Activated CD4-positive, CD25-positive, alpha-beta regulatory T cell treated with anti-CD3 and anti-CD28 coated beads, Interleukin-2, amount 50 U/mL, for 16 hours (primary cell): Measurements from ENCODE around the gene CCT8L2.
"Not testable (repeated sequence)": the region's sequence is repeated elsewhere in the genome, so short reads cannot be mapped to it uniquely, and the experiment has no call there.

Source experiments
- DNase-seq: peaks from one replicate; pipeline ENCODE4 v3.0.0-alpha.2; 2020; ENCODE audit warnings: low read depth, low spot score

CCT8L2 gene

GRCh38 chr22:16559056-16559955 is 33.3 kb downstream of the CCT8L2 start:
- no peak for DNase-seq

GRCh38 chr22:16558376-16558945 is 34.1 kb downstream of the CCT8L2 start:
- DNase-seq, result not testable (repeated sequence)

GRCh38 chr22:16557511-16557910 is 35.1 kb downstream of the CCT8L2 start:
- DNase-seq, result not testable (repeated sequence)

GRCh38 chr22:16555077-16555994 is 37.3 kb downstream of the CCT8L2 start:
- DNase-seq, result not testable (repeated sequence)

- not testable (repeated sequence) for DNase-seq
Measured at GRCh38 chr22:16543310-16543709, 49.3 kb downstream of the CCT8L2 start.
